ENCODE measurements around the gene SLIT3.

DNA sequence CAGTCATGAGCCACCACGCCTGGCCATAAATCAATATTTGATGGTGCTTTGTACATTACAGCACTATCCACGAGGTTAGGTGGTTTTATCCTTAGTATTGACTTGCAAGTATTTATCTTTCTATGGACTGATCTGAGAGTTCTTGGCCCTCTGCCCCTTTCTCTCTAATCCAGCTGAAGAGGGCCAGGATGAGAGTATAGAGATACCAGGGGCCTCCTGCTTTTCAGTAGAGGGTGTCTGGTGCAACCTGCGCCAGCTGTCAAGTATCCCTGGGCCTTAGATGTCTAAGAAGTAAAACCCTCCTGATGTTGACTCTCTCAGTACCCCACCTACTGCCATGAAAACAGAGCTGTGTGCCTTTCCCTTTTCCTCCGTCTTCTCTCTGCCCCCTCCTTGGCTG lies 153.4 kb downstream of the SLIT3 start:
- TF ChIP-seq, protein P1, sequence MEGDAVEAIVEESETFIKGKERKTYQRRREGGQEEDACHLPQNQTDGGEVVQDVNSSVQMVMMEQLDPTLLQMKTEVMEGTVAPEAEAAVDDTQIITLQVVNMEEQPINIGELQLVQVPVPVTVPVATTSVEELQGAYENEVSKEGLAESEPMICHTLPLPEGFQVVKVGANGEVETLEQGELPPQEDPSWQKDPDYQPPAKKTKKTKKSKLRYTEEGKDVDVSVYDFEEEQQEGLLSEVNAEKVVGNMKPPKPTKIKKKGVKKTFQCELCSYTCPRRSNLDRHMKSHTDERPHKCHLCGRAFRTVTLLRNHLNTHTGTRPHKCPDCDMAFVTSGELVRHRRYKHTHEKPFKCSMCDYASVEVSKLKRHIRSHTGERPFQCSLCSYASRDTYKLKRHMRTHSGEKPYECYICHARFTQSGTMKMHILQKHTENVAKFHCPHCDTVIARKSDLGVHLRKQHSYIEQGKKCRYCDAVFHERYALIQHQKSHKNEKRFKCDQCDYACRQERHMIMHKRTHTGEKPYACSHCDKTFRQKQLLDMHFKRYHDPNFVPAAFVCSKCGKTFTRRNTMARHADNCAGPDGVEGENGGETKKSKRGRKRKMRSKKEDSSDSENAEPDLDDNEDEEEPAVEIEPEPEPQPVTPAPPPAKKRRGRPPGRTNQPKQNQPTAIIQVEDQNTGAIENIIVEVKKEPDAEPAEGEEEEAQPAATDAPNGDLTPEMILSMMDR (IDR thresholded peaks at IDR 0.05), result no peak
- no peak for TF ChIP-seq POLR2A (IDR thresholded peaks at IDR 0.05)
- no peak for TF ChIP-seq EP300 (IDR thresholded peaks at IDR 0.05)

Data from suprapubic skin (tissue), 3 donors.